Ishikawa (cell line): ENCODE results near the gene KCND3.

ENCODE experiments used
- CEBPB ChIP-seq: IDR thresholded peaks from 2 replicates; pipeline ENCODE4 v1.6.1; 2012
- CREB1 ChIP-seq: IDR thresholded peaks from 2 replicates; pipeline ENCODE4 v1.6.1; 2012; ENCODE audit warnings: low read depth
- EGR1 ChIP-seq: IDR thresholded peaks from 2 replicates; pipeline ENCODE4 v1.6.1; 2012
- EP300 ChIP-seq: IDR thresholded peaks from 2 replicates; pipeline ENCODE4 v1.6.1; 2012; ENCODE audit warnings: borderline replicate concordance
- FOXM1 ChIP-seq: IDR thresholded peaks from 2 replicates; pipeline ENCODE4 v1.6.1; 2012; ENCODE audit warnings: low read depth, borderline replicate concordance
- MAX ChIP-seq: IDR thresholded peaks from 2 replicates; pipeline ENCODE4 v1.6.1; 2012
- NFIC ChIP-seq: IDR thresholded peaks from 2 replicates; pipeline ENCODE4 v1.6.1; 2012
- RAD21 ChIP-seq: IDR thresholded peaks from 2 replicates; pipeline ENCODE4 v1.6.1; 2012; ENCODE audit warnings: low read depth
- TAF1 ChIP-seq: IDR thresholded peaks from 2 replicates; pipeline ENCODE4 v1.6.1; 2012; ENCODE audit warnings: low read depth, mild to moderate bottlenecking
- TCF12 ChIP-seq: IDR thresholded peaks from 2 replicates; pipeline ENCODE4 v1.6.1; 2012; ENCODE audit warnings: low read depth
- TEAD4 ChIP-seq: IDR thresholded peaks from 2 replicates; pipeline ENCODE4 v1.6.1; 2012
- YY1 ChIP-seq: IDR thresholded peaks from 2 replicates; pipeline ENCODE4 v1.6.1; 2012; ENCODE audit warnings: low read depth
- ZBTB7A ChIP-seq: IDR thresholded peaks from 2 replicates; pipeline ENCODE4 v1.6.1; 2012; ENCODE audit warnings: low read depth
- TF ChIP-seq, protein P1 (sequence below): IDR thresholded peaks from 2 replicates; pipeline ENCODE4 v1.6.1; 2012
- TF ChIP-seq, protein P2 (sequence below): IDR thresholded peaks from 2 replicates; pipeline ENCODE4 v1.6.1; 2012; ENCODE audit warnings: low read depth, mild to moderate bottlenecking

The KCND3 gene

GRCh38 chr1:111977378-111977777 lies 12.1 kb downstream of the KCND3 start:
- TF ChIP-seq ZBTB7A (no peak), CREB1 (no peak), CEBPB (no peak), YY1 (no peak), EP300 (no peak), NFIC (no peak), FOXM1 (no peak), TEAD4 (no peak), RAD21 (no peak), MAX (no peak)

DNA sequence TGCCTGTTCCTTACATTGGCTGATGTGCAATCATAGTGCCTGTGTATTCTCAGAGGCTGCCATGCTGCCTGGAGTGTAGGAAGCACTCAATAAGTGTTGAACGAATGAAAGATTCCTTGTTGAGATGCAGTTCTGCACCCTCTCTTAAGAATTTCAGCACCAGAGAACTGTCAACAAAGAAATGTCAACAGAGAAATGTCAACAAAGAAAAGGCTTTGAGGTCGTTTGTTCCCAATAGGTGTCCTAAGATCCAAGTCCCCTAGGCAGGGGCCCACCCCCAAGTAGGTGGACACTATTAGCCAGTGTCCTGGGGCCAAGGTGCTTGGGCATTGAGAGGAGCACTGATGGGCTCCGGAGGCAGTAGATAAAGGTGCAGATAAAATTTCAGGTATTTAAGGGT lies 12.6 kb downstream of the KCND3 start:
- TF ChIP-seq TEAD4 (no peak), ZBTB7A (no peak), NFIC (no peak), MAX (no peak), FOXM1 (no peak), RAD21 (no peak), EP300 (no peak), EGR1 (no peak), CREB1 (no peak), CEBPB (no peak), TAF1 (no peak), TCF12 (no peak), YY1 (no peak)
- TF ChIP-seq, protein P1, sequence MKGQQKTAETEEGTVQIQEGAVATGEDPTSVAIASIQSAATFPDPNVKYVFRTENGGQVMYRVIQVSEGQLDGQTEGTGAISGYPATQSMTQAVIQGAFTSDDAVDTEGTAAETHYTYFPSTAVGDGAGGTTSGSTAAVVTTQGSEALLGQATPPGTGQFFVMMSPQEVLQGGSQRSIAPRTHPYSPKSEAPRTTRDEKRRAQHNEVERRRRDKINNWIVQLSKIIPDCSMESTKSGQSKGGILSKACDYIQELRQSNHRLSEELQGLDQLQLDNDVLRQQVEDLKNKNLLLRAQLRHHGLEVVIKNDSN, result no peak
- TF ChIP-seq, protein P2, sequence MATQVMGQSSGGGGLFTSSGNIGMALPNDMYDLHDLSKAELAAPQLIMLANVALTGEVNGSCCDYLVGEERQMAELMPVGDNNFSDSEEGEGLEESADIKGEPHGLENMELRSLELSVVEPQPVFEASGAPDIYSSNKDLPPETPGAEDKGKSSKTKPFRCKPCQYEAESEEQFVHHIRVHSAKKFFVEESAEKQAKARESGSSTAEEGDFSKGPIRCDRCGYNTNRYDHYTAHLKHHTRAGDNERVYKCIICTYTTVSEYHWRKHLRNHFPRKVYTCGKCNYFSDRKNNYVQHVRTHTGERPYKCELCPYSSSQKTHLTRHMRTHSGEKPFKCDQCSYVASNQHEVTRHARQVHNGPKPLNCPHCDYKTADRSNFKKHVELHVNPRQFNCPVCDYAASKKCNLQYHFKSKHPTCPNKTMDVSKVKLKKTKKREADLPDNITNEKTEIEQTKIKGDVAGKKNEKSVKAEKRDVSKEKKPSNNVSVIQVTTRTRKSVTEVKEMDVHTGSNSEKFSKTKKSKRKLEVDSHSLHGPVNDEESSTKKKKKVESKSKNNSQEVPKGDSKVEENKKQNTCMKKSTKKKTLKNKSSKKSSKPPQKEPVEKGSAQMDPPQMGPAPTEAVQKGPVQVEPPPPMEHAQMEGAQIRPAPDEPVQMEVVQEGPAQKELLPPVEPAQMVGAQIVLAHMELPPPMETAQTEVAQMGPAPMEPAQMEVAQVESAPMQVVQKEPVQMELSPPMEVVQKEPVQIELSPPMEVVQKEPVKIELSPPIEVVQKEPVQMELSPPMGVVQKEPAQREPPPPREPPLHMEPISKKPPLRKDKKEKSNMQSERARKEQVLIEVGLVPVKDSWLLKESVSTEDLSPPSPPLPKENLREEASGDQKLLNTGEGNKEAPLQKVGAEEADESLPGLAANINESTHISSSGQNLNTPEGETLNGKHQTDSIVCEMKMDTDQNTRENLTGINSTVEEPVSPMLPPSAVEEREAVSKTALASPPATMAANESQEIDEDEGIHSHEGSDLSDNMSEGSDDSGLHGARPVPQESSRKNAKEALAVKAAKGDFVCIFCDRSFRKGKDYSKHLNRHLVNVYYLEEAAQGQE, result no peak

GRCh38 chr1:111976332-111976731 lies 13.1 kb downstream of the KCND3 start:
- TF ChIP-seq, protein P1, result no peak
- TF ChIP-seq FOXM1 (no peak), NFIC (no peak), TCF12 (no peak), MAX (no peak)

DNA sequence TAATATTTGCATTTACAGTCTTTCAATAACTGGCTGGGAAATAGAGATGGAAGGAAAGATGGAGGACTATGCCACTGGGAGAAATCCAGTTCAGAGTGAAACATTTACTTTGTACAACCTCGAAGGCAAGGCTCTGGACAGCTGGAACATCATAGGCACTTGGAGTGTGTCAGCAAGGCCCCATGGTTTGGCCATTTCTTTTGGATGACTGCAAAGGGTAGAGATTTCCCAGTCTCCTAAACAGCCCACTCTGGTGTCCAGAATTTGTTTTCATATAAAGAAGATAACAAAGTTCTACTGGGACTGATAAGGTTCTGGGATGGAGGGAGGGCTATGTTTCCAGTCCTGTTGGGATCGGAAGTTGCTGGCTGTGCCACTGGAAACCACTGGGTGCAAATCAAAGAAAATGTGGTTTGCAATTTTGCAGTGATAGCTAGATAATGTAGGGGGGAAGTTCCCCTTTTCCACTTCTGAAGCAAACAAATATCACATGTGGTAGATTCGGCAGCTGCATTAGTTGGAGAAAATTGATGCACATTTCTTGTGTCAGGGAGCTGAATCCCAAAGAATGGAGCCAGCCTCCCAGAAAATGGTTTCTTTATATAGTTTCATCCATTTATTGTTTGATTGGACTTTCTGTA lies 16.2 kb downstream of the KCND3 start:
- no peak for TF ChIP-seq CREB1
- TF ChIP-seq ZBTB7A, result no peak
- TF ChIP-seq TEAD4, result no peak
- TF ChIP-seq TAF1, result no peak
- no peak for TF ChIP-seq MAX
- no peak for TF ChIP-seq RAD21
- no peak for TF ChIP-seq EP300
- TF ChIP-seq, protein P2, result no peak
- TF ChIP-seq FOXM1, result no peak
- TF ChIP-seq EGR1, result no peak
- TF ChIP-seq NFIC, result no peak
- no peak for TF ChIP-seq YY1
- TF ChIP-seq CEBPB, result no peak
- no peak for TF ChIP-seq TCF12
- TF ChIP-seq, protein P1, result no peak

DNA sequence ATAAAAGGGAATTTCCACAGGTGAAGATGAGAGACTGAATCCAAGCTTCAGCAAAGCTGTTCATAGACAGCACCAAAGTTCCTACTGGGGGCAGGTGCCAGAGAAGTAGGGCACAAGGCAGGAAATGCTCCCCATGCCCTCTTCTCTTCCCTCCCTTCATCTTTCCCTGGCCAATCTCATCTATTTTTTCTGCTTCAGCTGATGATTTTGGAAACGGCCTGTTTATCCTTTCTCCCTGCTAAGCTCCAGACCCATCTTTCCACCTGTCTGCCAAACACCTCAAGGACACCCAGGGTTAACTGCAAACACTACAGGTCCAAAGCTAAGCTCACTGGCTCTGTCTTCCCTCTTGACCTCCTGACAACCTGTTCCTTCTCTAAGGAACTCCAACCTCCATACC lies 18.1 kb downstream of the KCND3 start:
- TF ChIP-seq ZBTB7A, result no peak
- no peak for TF ChIP-seq CEBPB
- TF ChIP-seq, protein P2, result no peak
- no peak for TF ChIP-seq TAF1
